ENCODE measurements around the gene SGMS1. TPM values are rescaled to one million over a fixed set of nuclear protein-coding genes. Genes with fewer than 3 reads are reported as not detected.

SGMS1 gene
- total RNA-seq, 4 donors from 2014 or later = 153 to 235 (median 186) TPM

DNA sequence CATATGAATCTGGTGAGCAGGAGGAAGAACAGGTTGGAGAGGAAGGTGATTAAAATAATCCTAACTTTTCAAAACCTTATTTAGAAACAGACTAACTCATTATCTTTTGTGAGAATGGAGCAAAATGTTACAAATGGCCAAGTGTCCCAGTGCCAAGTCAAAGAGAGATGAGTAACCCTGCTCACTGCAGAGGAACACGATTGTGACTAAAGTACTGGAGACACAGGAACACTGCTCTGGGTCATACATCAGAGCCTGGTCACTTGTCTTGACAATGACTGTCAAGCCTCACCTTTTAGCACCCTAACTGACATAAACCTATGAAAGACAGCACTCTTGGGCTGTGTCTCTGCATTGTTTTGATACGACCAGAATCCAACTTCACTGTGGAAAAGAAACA is 108.8 kb downstream of the SGMS1 start:
- 62 to 74% methylated on average over 2 of the region's 2 CpGs for WGBS, 2 donors
- intact Hi-C loops (cut with DNase I; ENCODE audit: low total_unique reads) = no loop called here
- no peak overlapping the region for H3K4me3 ChIP-seq (ENCODE audit: low read depth, poor library complexity, severe bottlenecking)
- no peak for TF ChIP-seq POLR2A (IDR thresholded peaks at IDR 0.05)
- TF ChIP-seq CTCF (IDR thresholded peaks at IDR 0.05) = no peak
- no peak for DNase-seq (ENCODE audit: low spot score in 2 of 2)

DNA sequence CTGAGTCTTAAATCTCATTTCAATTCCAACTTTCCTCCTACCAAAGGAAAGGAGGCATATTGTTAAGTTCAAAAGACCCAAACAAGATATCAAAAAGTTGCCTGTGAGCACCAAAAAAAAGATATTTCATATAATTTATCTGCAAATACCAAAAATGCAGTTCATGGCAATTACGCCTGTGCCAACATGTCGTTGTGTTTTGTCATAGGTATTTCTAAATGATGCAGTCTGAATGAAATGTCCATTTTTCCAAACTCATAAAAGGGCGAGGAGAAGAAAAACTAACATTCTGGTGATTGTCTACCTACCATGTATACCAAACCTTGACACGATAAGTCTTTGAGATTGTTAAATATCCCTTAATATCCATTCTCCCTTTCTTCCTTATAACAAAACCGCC is 109.8 kb downstream of the SGMS1 start:
- 72 to 77% methylated on average over 5 of the region's 5 CpGs for WGBS, 2 donors
- DNase-seq (ENCODE audit: low spot score in 2 of 2) = no peak
- TF ChIP-seq POLR2A (IDR thresholded peaks at IDR 0.05) = no peak
- TF ChIP-seq CTCF (IDR thresholded peaks at IDR 0.05) = no peak
- intact Hi-C loops (cut with DNase I; ENCODE audit: low total_unique reads) = no loop called here
- H3K4me3 ChIP-seq (ENCODE audit: low read depth, poor library complexity, severe bottlenecking) = no peak overlapping the region

- intact Hi-C loops (cut with DNase I; ENCODE audit: low total_unique reads) = no loop called here
- 93 to 98% methylated on average over 3 of the region's 3 CpGs for WGBS, 2 donors
- H3K4me3 ChIP-seq (ENCODE audit: low read depth, poor library complexity, severe bottlenecking) = no peak overlapping the region
Observed at GRCh38 chr10:50512743-50513416, 110.9 kb downstream of the SGMS1 start.

GRCh38 chr10:50512214-50512595 is 111.6 kb downstream of the SGMS1 start:
- H3K4me3 ChIP-seq (ENCODE audit: low read depth, poor library complexity, severe bottlenecking) = no peak overlapping the region
- intact Hi-C loops (cut with DNase I; ENCODE audit: low total_unique reads) = no loop called here
- TF ChIP-seq POLR2A (IDR thresholded peaks at IDR 0.05) (no peak), CTCF (IDR thresholded peaks at IDR 0.05) (no peak)
- 44 to 79% methylated on average over 1 of the region's 1 CpG for WGBS, 2 donors
- no peak for DNase-seq (ENCODE audit: low spot score in 2 of 2)

More at GRCh38 chr10:50512743-50513416, 110.9 kb downstream of the SGMS1 start:
- TF ChIP-seq POLR2A (IDR thresholded peaks at IDR 0.05) (no peak), CTCF (IDR thresholded peaks at IDR 0.05) (no peak)
- no peak for DNase-seq (ENCODE audit: low spot score in 2 of 2)

GRCh38 chr10:50511492-50512213 is 112.1 kb downstream of the SGMS1 start:
- TF ChIP-seq CTCF (IDR thresholded peaks at IDR 0.05) (no peak), POLR2A (IDR thresholded peaks at IDR 0.05) (no peak)
- whole genome bisulfite sequencing, 2 donors = 69 to 70% methylated on average over 5 of the region's 5 CpGs
- no peak for DNase-seq (ENCODE audit: low spot score in 2 of 2)
- H3K4me3 ChIP-seq (ENCODE audit: low read depth, poor library complexity, severe bottlenecking) = no peak overlapping the region
- intact Hi-C loops (cut with DNase I; ENCODE audit: low total_unique reads) = no loop called here
